Uterus (tissue), 4 donors: ENCODE results near the gene UBR4. TPM values are rescaled to one million over a fixed set of nuclear protein-coding genes. Genes with fewer than 3 reads are reported as not detected.

Experiments
- DNase-seq, 2 donors: peaks; one replicate each; pipeline ENCODE4 v3.0.0-alpha.2; 2019 to 2020
- H3K27ac ChIP-seq, 2 donors: fragments of 200-600 bp; sonication (generic); 1 replicate in 1 of 2; 2 replicates in 1 of 2; pipeline ENCODE4 v1.5.1; 2016 to 2018
- H3K27me3 ChIP-seq, 2 donors: fragments of 200-600 bp; sonication (generic); one replicate each; pipeline ENCODE4 v1.5.1; 2018 to 2019; ENCODE audit warnings: control low read depth in 1 of 2
- H3K36me3 ChIP-seq, 2 donors: fragments of 200-600 bp; sonication (generic); one replicate each; pipeline ENCODE4 v1.5.1; 2019; ENCODE audit warnings: control low read depth in 1 of 2
- H3K4me1 ChIP-seq, 2 donors: fragments of 200-600 bp; sonication (generic); one replicate each; pipeline ENCODE4 v1.5.1; 2018 to 2019; ENCODE audit warnings: control low read depth in 1 of 2
- H3K4me3 ChIP-seq, 2 donors: fragments of 200-600 bp; sonication (generic); 1 replicate in 1 of 2; 2 replicates in 1 of 2; pipeline ENCODE4 v1.5.1; 2018 to 2019; ENCODE audit warnings: mild to moderate bottlenecking in 1 of 2
- H3K9me3 ChIP-seq, 2 donors: fragments of 200-600 bp; sonication (generic); one replicate each; pipeline ENCODE4 v1.5.1; 2019; ENCODE audit warnings: control low read depth in 1 of 2
- CTCF ChIP-seq, 4 experiments: fragments of 200-600 bp in 2 of 4; fragments of 450-650 bp in 2 of 4; sonication (generic) in 2 of 4; IDR thresholded peaks; one replicate each; pipeline ENCODE4 v1.5.1; 2016 to 2019; ENCODE audit warnings: antibody characterized with exemption in 4 of 4, mild to moderate bottlenecking in 2 of 4, moderate library complexity in 1 of 4
- POLR2A ChIP-seq, 2 donors: fragments of 450-650 bp; IDR thresholded peaks; one replicate each; pipeline ENCODE4 v1.6.1; 2016; ENCODE audit warnings: antibody characterized with exemption in 2 of 2, mild to moderate bottlenecking in 1 of 2, moderate library complexity in 1 of 2
- intact Hi-C: fragments of 100-400 bp; cut with DNase I; formaldehyde crosslinking; loops from one replicate; pipeline ENCODE4 v1.15.1; 2023; ENCODE audit warnings: low total_unique reads
- total RNA-seq, 4 donors: library from RNA; depleted of rRNA in 3 of 4; stranded (reverse); fragments of >200 nt in 3 of 4; gene quantifications; one replicate each; pipeline versions ENCODE4 v1.1.0 to v1.2.4, GENCODE V29; 2014 to 2023
- donor health status: DM: yes; HTN: yes; CAD: no.

UBR4 gene
- total RNA-seq, 4 donors from 2014 or later = 50.0 to 161 (median 105) TPM

- intact Hi-C loops = no loop called here
- H3K27me3 ChIP-seq = peaks cover 0 to 3% of the 10 kb centered on the region in 2 donors
Observed at GRCh38 chr1:19049798-19050197, 160.3 kb downstream of the UBR4 start.

GRCh38 chr1:19049128-19049768, 160.8 kb downstream of the UBR4 start:
- intact Hi-C loops = no loop called here
- DNase-seq = no peak

More at GRCh38 chr1:19049798-19050197, 160.3 kb downstream of the UBR4 start:
- Histone ChIP-seq H3K9me3 (no peaks in the 10 kb centered on the region), H3K4me3 (no peak overlapping the region), H3K36me3 (no peaks in the 10 kb centered on the region), H3K4me1 (no peaks in the 10 kb centered on the region), H3K27ac (no peak overlapping the region)
- DNase-seq = no peak
- TF ChIP-seq POLR2A (IDR thresholded peaks at IDR 0.05) = no peak
- TF ChIP-seq CTCF (IDR thresholded peaks at IDR 0.05) = no peak

DNA sequence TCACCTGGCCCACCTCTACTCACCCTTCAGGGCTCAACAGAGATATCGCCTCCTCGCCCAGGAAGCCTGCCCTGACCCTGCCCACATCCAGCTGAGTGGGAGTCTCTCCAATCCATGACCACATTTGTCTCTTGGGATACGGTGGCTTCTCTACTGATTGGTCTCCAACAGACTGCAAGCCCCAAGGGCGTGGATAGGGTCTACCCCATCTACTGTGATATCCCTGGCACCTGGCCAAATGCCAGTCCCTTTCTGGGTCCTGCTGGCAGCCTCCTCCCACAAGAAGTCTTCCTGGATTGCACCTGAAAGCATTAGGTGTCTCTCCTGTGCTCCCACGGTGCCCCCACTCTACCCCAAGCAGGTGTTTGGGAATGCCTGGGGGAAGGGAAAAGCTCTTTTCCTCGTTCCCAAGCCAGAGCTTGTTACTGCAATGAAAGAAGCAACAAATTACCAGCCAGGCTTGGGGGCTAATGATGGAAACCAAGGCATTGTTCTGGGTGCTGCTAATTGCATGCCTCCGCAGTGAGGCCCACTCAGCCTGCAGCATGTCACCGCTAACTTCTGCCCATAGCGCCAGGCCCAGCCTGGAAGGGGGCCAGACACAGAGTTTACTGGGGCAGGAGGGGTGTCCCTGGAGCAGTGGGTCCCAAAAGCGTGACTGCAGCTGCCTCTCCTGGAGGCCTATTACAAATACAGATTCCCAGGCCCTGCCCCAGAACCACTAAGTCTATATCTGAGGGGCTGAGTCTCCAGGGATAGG, 162.9 kb downstream of the UBR4 start:
- intact Hi-C loops = no loop called here
- Histone ChIP-seq H3K4me3 (no peak overlapping the region), H3K27ac (no peak overlapping the region), H3K4me1 (no peaks in the 10 kb centered on the region), H3K9me3 (no peaks in the 10 kb centered on the region), H3K36me3 (no peaks in the 10 kb centered on the region), H3K27me3 (no peaks in the 10 kb centered on the region)
- no peak for DNase-seq
- TF ChIP-seq POLR2A (IDR thresholded peaks at IDR 0.05) (no peak), CTCF (IDR thresholded peaks at IDR 0.05) (no peak)

More at GRCh38 chr1:19049128-19049768, 160.8 kb downstream of the UBR4 start:
- no peaks in the 10 kb centered on the region for H3K27me3 ChIP-seq
- no peak overlapping the region for H3K4me3 ChIP-seq
- no peak for TF ChIP-seq CTCF (IDR thresholded peaks at IDR 0.05)
- no peak for TF ChIP-seq POLR2A (IDR thresholded peaks at IDR 0.05)
- H3K36me3 ChIP-seq = no peaks in the 10 kb centered on the region
- H3K27ac ChIP-seq = no peak overlapping the region
- H3K4me1 ChIP-seq = no peaks in the 10 kb centered on the region
- H3K9me3 ChIP-seq = no peaks in the 10 kb centered on the region

DNA sequence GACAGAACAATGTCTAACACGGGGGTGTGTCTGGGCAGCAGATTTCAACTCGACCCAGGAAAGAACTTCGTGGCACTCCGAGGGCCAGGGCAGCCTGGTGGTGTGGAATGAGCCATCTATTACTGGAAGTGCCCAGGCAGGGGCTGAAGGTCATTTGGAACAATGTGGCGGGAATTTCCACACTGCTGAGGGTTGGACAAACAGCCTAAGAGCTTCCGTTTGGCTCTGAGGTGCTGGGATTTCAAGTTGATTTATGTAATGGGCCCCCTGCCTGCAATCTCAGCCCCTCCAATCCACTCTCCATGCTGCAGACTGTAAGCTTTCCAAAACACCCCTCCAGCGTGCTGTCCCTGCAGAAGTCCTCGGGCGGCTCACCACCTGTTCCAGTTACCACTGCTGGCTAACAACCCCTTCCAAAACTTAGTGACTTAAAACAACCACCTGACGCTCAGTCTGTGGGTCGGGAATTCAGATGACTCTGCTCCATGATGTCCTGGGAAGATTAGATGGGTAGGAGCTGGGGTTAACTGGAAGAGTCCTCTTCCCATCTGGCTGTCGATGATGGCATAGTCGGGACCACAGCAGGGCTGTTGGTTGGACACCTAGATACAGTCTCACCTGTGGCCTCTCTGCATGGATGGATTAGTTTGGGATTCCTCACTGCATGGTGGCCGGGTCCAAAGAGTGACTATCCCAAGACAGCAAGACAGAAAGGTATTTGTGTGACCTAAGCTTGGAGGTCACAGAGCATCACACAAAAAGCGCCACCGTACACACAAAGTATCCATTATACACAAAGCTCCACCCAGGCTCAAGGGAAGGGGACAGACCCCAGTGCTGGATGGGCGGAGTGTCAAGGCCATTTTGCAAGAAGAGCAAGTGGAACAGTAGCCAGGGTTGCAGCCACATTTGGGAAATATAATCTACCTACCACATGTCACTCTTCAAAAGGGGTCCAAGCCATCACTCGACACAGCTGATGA, 163.9 kb downstream of the UBR4 start:
- Histone ChIP-seq H3K36me3 (no peaks in the 10 kb centered on the region), H3K9me3 (no peaks in the 10 kb centered on the region), H3K27me3 (no peaks in the 10 kb centered on the region), H3K4me1 (no peaks in the 10 kb centered on the region), H3K27ac (no peak overlapping the region), H3K4me3 (no peak overlapping the region)
- TF ChIP-seq POLR2A (IDR thresholded peaks at IDR 0.05) (no peak), CTCF (IDR thresholded peaks at IDR 0.05) (no peak)
- intact Hi-C loops = no loop called here
- DNase-seq = no peak
